ENCODE measurements around the gene TDRD12.
"Not testable (repeated sequence)": the region's sequence is repeated elsewhere in the genome, so short reads cannot be mapped to it uniquely, and the experiment has no call there.

Gene TDRD12

GRCh38 chr19:32823747-32824102, 104.2 kb downstream of the TDRD12 start:
- no peak for DNase-seq (ENCODE audit: low read depth, low spot score)
- no peak overlapping the region for H3K4me3 ChIP-seq (ENCODE audit: low read length)

GRCh38 chr19:32824191-32824751, 104.7 kb downstream of the TDRD12 start:
- no peak overlapping the region for H3K4me3 ChIP-seq (ENCODE audit: low read length)
- no peak for DNase-seq (ENCODE audit: low read depth, low spot score)

- H3K4me3 ChIP-seq (ENCODE audit: low read length) = no peak overlapping the region
- no peak for DNase-seq (ENCODE audit: low read depth, low spot score)
Measured at GRCh38 chr19:32824916-32825608, 105.5 kb downstream of the TDRD12 start.

GRCh38 chr19:32828139-32828538, 108.6 kb downstream of the TDRD12 start:
- DNase-seq (ENCODE audit: low read depth, low spot score) = no peak
- no peak overlapping the region for H3K4me3 ChIP-seq (ENCODE audit: low read length)

- DNase-seq (ENCODE audit: low read depth, low spot score) = no peak
Measured at GRCh38 chr19:32828643-32829344, 109.2 kb downstream of the TDRD12 start.

GRCh38 chr19:32829345-32829896, 109.9 kb downstream of the TDRD12 start:
- H3K4me3 ChIP-seq (ENCODE audit: low read length) = no peak overlapping the region
- no peak for DNase-seq (ENCODE audit: low read depth, low spot score)

More at GRCh38 chr19:32828643-32829344, 109.2 kb downstream of the TDRD12 start:
- H3K4me3 ChIP-seq (ENCODE audit: low read length) = no peak overlapping the region

- no peak for DNase-seq (ENCODE audit: low read depth, low spot score)
- no peak overlapping the region for H3K4me3 ChIP-seq (ENCODE audit: low read length)
Measured at GRCh38 chr19:32830231-32831014, 110.9 kb downstream of the TDRD12 start.

- H3K4me3 ChIP-seq (ENCODE audit: low read length) = no peak overlapping the region
- DNase-seq (ENCODE audit: low read depth, low spot score) = no peak
Measured at GRCh38 chr19:32831611-32832010, 112.0 kb downstream of the TDRD12 start.

GRCh38 chr19:32832094-32832493, 112.5 kb downstream of the TDRD12 start:
- not testable (repeated sequence) for DNase-seq (ENCODE audit: low read depth, low spot score); H3K4me3 ChIP-seq (ENCODE audit: low read length)

GRCh38 chr19:32832825-32833224, 113.3 kb downstream of the TDRD12 start:
- not testable (repeated sequence) for H3K4me3 ChIP-seq (ENCODE audit: low read length); DNase-seq (ENCODE audit: low read depth, low spot score)

- not testable (repeated sequence) for H3K4me3 ChIP-seq (ENCODE audit: low read length); DNase-seq (ENCODE audit: low read depth, low spot score)
Measured at GRCh38 chr19:32833388-32833787, 113.8 kb downstream of the TDRD12 start.

GRCh38 chr19:32837531-32837930, 118.0 kb downstream of the TDRD12 start:
- no peak for DNase-seq (ENCODE audit: low read depth, low spot score)
- no peak overlapping the region for H3K4me3 ChIP-seq (ENCODE audit: low read length)

- no peak for DNase-seq (ENCODE audit: low read depth, low spot score)
- H3K4me3 ChIP-seq (ENCODE audit: low read length) = no peak overlapping the region
Measured at GRCh38 chr19:32842061-32842460, 122.5 kb downstream of the TDRD12 start.

GRCh38 chr19:32843716-32844245, 124.2 kb downstream of the TDRD12 start:
- H3K4me3 ChIP-seq (ENCODE audit: low read length) = no peak overlapping the region
- no peak for DNase-seq (ENCODE audit: low read depth, low spot score)

GRCh38 chr19:32848035-32848434, 128.5 kb downstream of the TDRD12 start:
- not testable (repeated sequence) for DNase-seq (ENCODE audit: low read depth, low spot score); H3K4me3 ChIP-seq (ENCODE audit: low read length)

- DNase-seq (ENCODE audit: low read depth, low spot score) = no peak
- H3K4me3 ChIP-seq (ENCODE audit: low read length) = no peak overlapping the region
Measured at GRCh38 chr19:32852216-32852615, 132.6 kb downstream of the TDRD12 start.

- not testable (repeated sequence) for DNase-seq (ENCODE audit: low read depth, low spot score); H3K4me3 ChIP-seq (ENCODE audit: low read length)
Measured at GRCh38 chr19:32856818-32857217, 137.3 kb downstream of the TDRD12 start.

GRCh38 chr19:32857584-32857983, 138.0 kb downstream of the TDRD12 start:
- no peak overlapping the region for H3K4me3 ChIP-seq (ENCODE audit: low read length)
- DNase-seq (ENCODE audit: low read depth, low spot score) = no peak

GRCh38 chr19:32858155-32858554, 138.6 kb downstream of the TDRD12 start:
- H3K4me3 ChIP-seq (ENCODE audit: low read length) = no peak overlapping the region

More at GRCh38 chr19:32858155-32858554, 138.6 kb downstream of the TDRD12 start:
- no peak for DNase-seq (ENCODE audit: low read depth, low spot score)

All from Jurkat, Clone E6-1 (cell line).